ENCODE measurements around the gene TRIM60. TPM values are rescaled to one million over a fixed set of nuclear protein-coding genes. Genes with fewer than 3 reads are reported as not detected.

The TRIM60 gene
- total RNA-seq, 1 donor from 2014 or later, result not detected

GRCh38 chr4:165005352-165005925 is 26.4 kb upstream of the TRIM60 start:
- no peak overlapping the region for H3K4me3 Mint-ChIP-seq
- H4K20me1 ChIP-seq (ENCODE audit: low read depth), result no peaks in the 10 kb centered on the region
- no peak for DNase-seq (ENCODE audit: low spot score)
- no peak overlapping the region for H3K27ac Mint-ChIP-seq
- H3K9ac ChIP-seq, result no peak overlapping the region
- TF ChIP-seq EZH2 (IDR thresholded peaks at IDR 0.05) (no peak), CTCF (IDR thresholded peaks at IDR 0.05) (no peak), EZH2phosphoT487 (IDR thresholded peaks at IDR 0.05) (no peak)
- peaks cover 3% of the 10 kb centered on the region for H3K9me3 Mint-ChIP-seq
- no peak overlapping the region for H3K4me3 ChIP-seq
- H3K79me2 ChIP-seq (ENCODE audit: low read depth), result no peaks in the 10 kb centered on the region
- H3K36me3 ChIP-seq, result no peaks in the 10 kb centered on the region
- no peak overlapping the region for H3K27ac ChIP-seq
- H3K27me3 ChIP-seq, result no peaks in the 10 kb centered on the region
- H3K4me1 ChIP-seq, result peaks cover 4% of the 10 kb centered on the region
- peak overlapping the region; percentile 12 for H2AFZ ChIP-seq (replicated peaks)
- H3K4me2 ChIP-seq, result no peak overlapping the region
- H3K36me3 Mint-ChIP-seq, result no peaks in the 10 kb centered on the region
- no peaks in the 10 kb centered on the region for H3F3A ChIP-seq (ENCODE audit: low read depth)
- no peaks in the 10 kb centered on the region for H3K9me3 ChIP-seq (ENCODE audit: low read depth)
- H3K4me1 Mint-ChIP-seq, result peaks cover 17% of the 10 kb centered on the region
- H3K27me3 Mint-ChIP-seq (ENCODE audit: insufficient read depth, low read depth), result no peaks in the 10 kb centered on the region

DNA sequence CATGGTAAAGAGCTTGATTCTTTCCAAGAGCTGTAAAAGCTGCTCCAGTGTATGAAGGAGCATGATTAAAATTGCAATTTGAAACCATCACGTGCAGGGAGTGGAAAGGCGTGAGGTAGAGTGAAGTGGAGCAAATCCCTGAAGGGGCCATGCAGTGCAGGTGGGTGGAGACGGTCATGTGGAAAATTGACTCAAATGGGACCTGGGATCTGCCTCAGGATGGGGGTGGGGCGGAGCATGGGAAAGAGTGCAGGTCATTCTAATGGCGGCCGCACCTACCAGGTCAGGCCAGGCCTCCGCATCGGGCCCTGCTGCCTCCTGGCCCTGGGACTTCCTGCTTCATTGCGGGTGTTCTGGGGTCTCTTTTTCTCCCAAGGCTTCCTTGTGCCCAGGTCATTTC is 25.3 kb upstream of the TRIM60 start:
- Histone ChIP-seq H3F3A (ENCODE audit: low read depth) (no peaks in the 10 kb centered on the region), H3K27ac (no peak overlapping the region), H3K27me3 (no peaks in the 10 kb centered on the region), H3K4me3 (no peak overlapping the region), H2AFZ (replicated peaks) (peak overlapping the region; percentile 45), H3K36me3 (no peaks in the 10 kb centered on the region), H4K20me1 (ENCODE audit: low read depth) (no peaks in the 10 kb centered on the region), H3K9me3 (ENCODE audit: low read depth) (no peaks in the 10 kb centered on the region), H3K4me1 (peaks cover 4% of the 10 kb centered on the region), H3K4me2 (no peak overlapping the region), H3K9ac (no peak overlapping the region), H3K79me2 (ENCODE audit: low read depth) (no peaks in the 10 kb centered on the region)
- Mint-ChIP-seq H3K27ac (peak overlapping the region; percentile 39), H3K4me1 (peaks cover 17% of the 10 kb centered on the region), H3K36me3 (no peaks in the 10 kb centered on the region), H3K4me3 (no peak overlapping the region), H3K27me3 (ENCODE audit: insufficient read depth, low read depth) (peaks cover 2% of the 10 kb centered on the region), H3K9me3 (peaks cover 3% of the 10 kb centered on the region)
- no peak for DNase-seq (ENCODE audit: low spot score)
- no peak for TF ChIP-seq EZH2 (IDR thresholded peaks at IDR 0.05)
- TF ChIP-seq EZH2phosphoT487 (IDR thresholded peaks at IDR 0.05), result no peak
- no peak for TF ChIP-seq CTCF (IDR thresholded peaks at IDR 0.05)

- Histone ChIP-seq H3K36me3 (no peaks in the 10 kb centered on the region), H3F3A (ENCODE audit: low read depth) (no peaks in the 10 kb centered on the region), H3K4me3 (no peak overlapping the region), H3K79me2 (ENCODE audit: low read depth) (no peaks in the 10 kb centered on the region), H3K9ac (no peak overlapping the region), H4K20me1 (ENCODE audit: low read depth) (no peaks in the 10 kb centered on the region), H3K4me1 (peaks cover 4% of the 10 kb centered on the region), H2AFZ (replicated peaks) (peak overlapping the region; percentile 45), H3K9me3 (ENCODE audit: low read depth) (no peaks in the 10 kb centered on the region), H3K27me3 (no peaks in the 10 kb centered on the region), H3K27ac (no peak overlapping the region), H3K4me2 (no peak overlapping the region)
- H3K4me1 Mint-ChIP-seq, result peaks cover 14% of the 10 kb centered on the region
- no peak overlapping the region for H3K27ac Mint-ChIP-seq
- H3K9me3 Mint-ChIP-seq, result peaks cover 3% of the 10 kb centered on the region
- H3K4me3 Mint-ChIP-seq, result no peak overlapping the region
- peaks cover 2% of the 10 kb centered on the region for H3K27me3 Mint-ChIP-seq (ENCODE audit: insufficient read depth, low read depth)
- no peaks in the 10 kb centered on the region for H3K36me3 Mint-ChIP-seq
- TF ChIP-seq EZH2 (IDR thresholded peaks at IDR 0.05), result no peak
- TF ChIP-seq EZH2phosphoT487 (IDR thresholded peaks at IDR 0.05), result no peak
- TF ChIP-seq CTCF (IDR thresholded peaks at IDR 0.05), result no peak
- no peak for DNase-seq (ENCODE audit: low spot score)
These were observed 24.9 kb upstream of the TRIM60 start for GRCh38 chr4:165006886-165007285.
